Measurements from ENCODE around the gene C1S. TPM values are rescaled to one million over a fixed set of nuclear protein-coding genes. Genes with fewer than 3 reads are reported as not detected.

Gene C1S
- total and polyA plus RNA-seq, 2 experiments from 2014 or later = 4.9 to 9.7 TPM

- TF ChIP-seq ZNF462 (CRISPR knock-in tag; IDR thresholded peaks at IDR 0.05) = no peak
These were observed 42.6 kb upstream of the C1S start (continued) for GRCh38 chr12:7017870-7018349.

- Histone ChIP-seq H2AFZ (peak within 1 kb of the TSS; percentile 93), H3K79me2 (replicated peaks; ENCODE audit: insufficient read depth) (peaks cover 39% of the 10 kb centered on the region), H3K4me3 (peak within 1 kb of the TSS; percentile 94)
- 0 out of 2 replicates have a peak, but pooled peaks have one; percentile 14 for TF ChIP-seq ETS1 (IDR thresholded peaks at IDR 0.05)
- TF ChIP-seq REST (IDR thresholded peaks at IDR 0.05; ENCODE audit: unreplicated experiment) = no peak
- 0 out of 2 replicates have a peak, but pooled peaks have one; percentile 3 for TF ChIP-seq NANOG (IDR thresholded peaks at IDR 0.05; ENCODE audit: borderline replicate concordance)
- no peak for TF ChIP-seq ZNF114 (CRISPR knock-in tag; IDR thresholded peaks at IDR 0.05)
- TF ChIP-seq CTCF (conservative IDR thresholded peaks at IDR 0.05; ENCODE audit: low read depth in 2 of 2) = peak; percentile 70 to 75
- peak; percentile 71 for TF ChIP-seq CREB1 (CRISPR knock-in tag; IDR thresholded peaks at IDR 0.05; ENCODE audit: low read depth)
- no peak for TF ChIP-seq EZH2 (IDR thresholded peaks at IDR 0.05; ENCODE audit: low read depth, unreplicated experiment)
These were observed 42.0 kb upstream of the C1S start, which contains the start of gene LPCAT3 for GRCh38 chr12:7018350-7019042. Gene LPCAT3 (minus strand): TSS chr12:7018476. CDS start chr12:7018424, 52 bp downstream.

More at GRCh38 chr12:7018350-7019042, 42.0 kb upstream of the C1S start, which contains the start of gene LPCAT3:
- Histone ChIP-seq H3K36me3 (ENCODE audit: insufficient read depth) (0 out of 2 replicates have a peak, but pooled peaks cover 2% of the 10 kb centered on the region), H3K27ac (ENCODE audit: low read depth) (peak within 1 kb of the TSS; percentile 91), H3K4me2 (peak within 1 kb of the TSS; percentile 89), H3K27me3 (ENCODE audit: insufficient read depth) (no peaks in the 10 kb centered on the region), H3K9me2 (ENCODE audit: insufficient read depth) (no peaks in the 10 kb centered on the region), H3K4me1 (ENCODE audit: insufficient read depth) (peaks cover 21% of the 10 kb centered on the region), H4K20me1 (replicated peaks; ENCODE audit: insufficient read depth) (peaks cover 15% of the 10 kb centered on the region; the same call in 1 of the 2 replicates), H3F3A (replicated peaks; ENCODE audit: low read depth) (no peaks in the 10 kb centered on the region)
- peak; percentile 98 for DNase-seq (ENCODE audit: low spot score)
- no peaks in the 10 kb centered on the region; the same call in 2 of the 3 replicates for H3K36me3 Mint-ChIP-seq (ENCODE audit: low read depth)
- H3K4me1 Mint-ChIP-seq = peaks cover 26% of the 10 kb centered on the region
- ATAC-seq = peak; percentile 94
- peaks cover 3% of the 10 kb centered on the region for H3K27me3 Mint-ChIP-seq (ENCODE audit: insufficient read depth, low read depth, poor library complexity)
- no peaks in the 10 kb centered on the region for H3K9me3 Mint-ChIP-seq
- H3K27ac Mint-ChIP-seq = peak within 1 kb of the TSS; percentile 95
- H3K4me3 Mint-ChIP-seq = peak within 1 kb of the TSS; percentile 95
